HUDEP-2 (cell line): ENCODE data around the gene UBA3.

Source experiments
- DNase-seq, 76 experiments: peaks; one replicate each; lab custom pipeline; 2025; ENCODE audit not compliant: unreplicated experiment in 76 of 76; lab: John Stamatoyannopoulos, UW

Gene UBA3

GRCh38 chr3:69102384-69102783 is 22.2 kb upstream of the UBA3 start:
- no peak for DNase-seq

GRCh38 chr3:69099576-69099975 is 19.4 kb upstream of the UBA3 start:
- no peak for DNase-seq

DNA sequence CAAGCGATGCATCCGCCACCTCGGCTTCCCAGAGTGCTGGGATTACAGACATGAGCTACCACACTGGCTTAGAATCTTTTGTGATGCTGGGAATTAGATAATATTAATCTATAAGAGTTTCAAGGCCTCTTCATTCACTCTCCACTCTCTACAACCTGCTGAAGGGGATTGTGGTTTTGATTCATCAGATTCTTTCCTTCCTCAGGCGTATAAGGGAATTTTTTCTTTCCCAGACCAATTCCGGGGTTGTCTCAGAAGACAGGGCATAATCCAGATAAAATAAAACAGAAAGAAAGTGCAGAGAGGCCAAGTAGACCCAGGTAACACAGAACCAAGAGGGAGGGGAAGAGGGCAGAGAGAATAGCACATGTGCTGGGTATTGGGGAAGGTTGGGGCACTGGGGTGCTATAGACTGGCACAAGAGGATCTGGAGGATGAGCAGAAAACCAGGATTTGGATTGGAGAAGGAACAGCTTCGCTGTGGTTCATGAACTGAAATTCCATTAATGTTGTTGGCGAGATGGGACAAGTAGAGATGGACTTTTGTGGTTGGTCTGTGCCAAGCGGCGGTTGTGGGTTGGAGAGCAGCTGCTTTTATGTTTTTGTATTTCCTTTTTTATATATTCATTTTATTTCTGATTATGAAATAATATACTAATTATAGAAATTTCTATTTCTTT is 17.4 kb upstream of the UBA3 start:
- DNase-seq: no peak

- no peak for DNase-seq
Observed at GRCh38 chr3:69096299-69096698, 16.1 kb upstream of the UBA3 start.

- peak in 25 of 76 experiments; percentile 5 to 65 (median 28) for DNase-seq
Observed at GRCh38 chr3:69095636-69096035, 15.5 kb upstream of the UBA3 start.

- no peak for DNase-seq
Observed at GRCh38 chr3:69094467-69095205, 14.5 kb upstream of the UBA3 start.

GRCh38 chr3:69092030-69092516 is 11.9 kb upstream of the UBA3 start:
- no peak for DNase-seq

DNA sequence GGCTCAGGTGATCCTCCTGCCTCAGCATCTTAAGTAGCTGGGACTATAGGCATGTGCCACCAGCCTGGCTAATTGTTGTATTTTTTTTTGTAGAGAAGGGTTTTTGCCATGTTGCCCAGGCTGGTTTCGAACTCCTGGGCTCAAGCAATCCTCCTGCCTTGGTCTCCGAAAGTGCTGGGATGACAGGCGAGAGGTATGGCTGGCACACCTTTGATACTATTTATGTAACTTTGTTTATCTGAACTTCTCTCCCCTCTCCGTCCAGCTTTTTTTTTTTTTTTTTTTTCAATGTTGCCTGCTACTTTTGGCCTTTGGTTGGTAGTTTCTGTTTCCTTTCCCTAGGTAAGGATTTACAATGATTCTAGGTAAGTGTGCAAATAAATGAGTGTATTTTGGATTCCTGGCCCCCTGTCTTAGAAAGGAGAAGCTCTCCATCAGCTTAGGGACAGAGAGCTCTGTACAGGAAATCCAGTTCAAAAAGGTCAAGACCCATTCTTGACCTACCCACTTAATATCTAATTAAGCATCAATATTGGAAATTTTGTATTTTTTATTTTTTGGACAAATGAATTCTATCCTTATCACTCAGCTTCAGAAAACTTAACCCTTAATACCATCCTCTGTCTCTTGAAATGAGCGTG is 11.3 kb upstream of the UBA3 start:
- DNase-seq: no peak

DNA sequence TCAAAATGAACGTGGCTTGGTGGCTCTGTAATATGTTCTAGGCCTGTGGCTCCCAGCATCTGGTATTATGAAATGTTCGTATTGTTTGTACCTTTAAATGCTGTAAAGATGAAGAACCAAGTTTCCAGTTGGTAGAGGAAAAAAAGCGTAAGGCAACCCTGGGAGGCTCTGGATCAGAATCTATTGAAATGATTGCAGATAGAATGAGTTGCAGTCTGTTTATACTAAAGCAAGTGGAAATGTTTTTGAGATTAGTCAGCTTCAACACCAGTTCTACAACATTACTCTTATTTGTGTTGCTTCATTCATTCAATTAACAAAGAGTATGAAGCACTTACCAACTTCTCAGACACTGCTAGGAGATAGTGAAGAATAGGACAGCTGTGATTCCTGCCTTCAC is 9.9 kb upstream of the UBA3 start:
- DNase-seq: no peak

DNA sequence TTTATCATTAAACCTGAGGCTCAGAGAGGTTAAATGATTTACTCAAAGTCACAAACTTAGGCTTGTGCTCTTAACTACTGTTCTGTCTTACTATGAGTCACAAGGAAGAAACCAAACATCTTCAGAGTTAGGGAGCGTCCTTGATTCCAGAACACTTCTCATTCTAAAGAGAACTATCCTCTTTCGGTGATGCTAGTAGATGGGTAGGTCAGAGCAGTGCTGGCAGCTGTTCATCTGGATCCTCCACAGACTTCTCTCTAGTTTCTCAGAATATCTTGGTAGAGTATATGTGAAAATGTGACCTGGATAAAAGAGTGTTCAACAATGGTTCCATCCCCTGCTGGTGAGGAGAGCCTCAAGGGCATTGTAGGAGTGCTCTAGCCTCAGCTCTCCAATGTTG is 7.9 kb upstream of the UBA3 start:
- no peak for DNase-seq

DNA sequence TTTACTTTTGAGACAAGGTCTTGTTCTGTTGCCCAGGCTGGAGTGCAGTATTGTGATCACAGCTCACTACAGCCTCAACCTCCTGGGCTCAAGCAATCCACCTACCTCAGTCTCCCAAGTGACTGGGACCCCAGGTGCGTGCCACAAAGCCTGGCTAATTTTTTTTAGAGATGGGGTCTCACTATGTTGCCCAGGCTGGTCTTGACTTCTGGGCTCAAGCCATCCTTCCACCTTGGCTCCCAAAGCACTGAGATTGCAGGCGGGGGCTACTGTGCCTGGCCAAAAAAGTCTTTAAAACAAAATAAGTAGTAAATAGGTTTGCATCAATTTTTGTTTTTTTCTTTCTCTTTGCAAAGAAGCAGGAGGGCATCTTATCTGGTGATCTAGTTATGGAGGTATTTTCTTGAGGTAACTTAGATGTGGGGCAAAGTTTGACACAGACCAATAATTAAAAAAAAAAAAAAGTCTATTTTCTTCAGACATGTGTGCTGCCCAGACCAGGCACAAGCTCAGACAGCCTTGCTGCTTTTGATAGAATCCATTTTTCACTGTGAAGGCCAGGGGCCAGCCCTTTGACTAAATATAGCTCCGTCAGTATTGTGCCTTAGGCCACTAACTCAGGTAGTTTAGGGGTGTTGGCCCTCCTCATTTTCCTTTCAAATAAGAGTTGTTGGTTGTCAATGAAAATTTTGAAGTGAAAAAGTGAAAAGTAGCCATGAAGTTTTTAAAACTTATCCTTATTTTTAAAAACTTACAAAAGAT is 7.0 kb upstream of the UBA3 start:
- DNase-seq: no peak

GRCh38 chr3:69085833-69086722 is 5.9 kb upstream of the UBA3 start:
- peak in 73 of 76 experiments; percentile 31 to 90 (median 79) for DNase-seq

DNA sequence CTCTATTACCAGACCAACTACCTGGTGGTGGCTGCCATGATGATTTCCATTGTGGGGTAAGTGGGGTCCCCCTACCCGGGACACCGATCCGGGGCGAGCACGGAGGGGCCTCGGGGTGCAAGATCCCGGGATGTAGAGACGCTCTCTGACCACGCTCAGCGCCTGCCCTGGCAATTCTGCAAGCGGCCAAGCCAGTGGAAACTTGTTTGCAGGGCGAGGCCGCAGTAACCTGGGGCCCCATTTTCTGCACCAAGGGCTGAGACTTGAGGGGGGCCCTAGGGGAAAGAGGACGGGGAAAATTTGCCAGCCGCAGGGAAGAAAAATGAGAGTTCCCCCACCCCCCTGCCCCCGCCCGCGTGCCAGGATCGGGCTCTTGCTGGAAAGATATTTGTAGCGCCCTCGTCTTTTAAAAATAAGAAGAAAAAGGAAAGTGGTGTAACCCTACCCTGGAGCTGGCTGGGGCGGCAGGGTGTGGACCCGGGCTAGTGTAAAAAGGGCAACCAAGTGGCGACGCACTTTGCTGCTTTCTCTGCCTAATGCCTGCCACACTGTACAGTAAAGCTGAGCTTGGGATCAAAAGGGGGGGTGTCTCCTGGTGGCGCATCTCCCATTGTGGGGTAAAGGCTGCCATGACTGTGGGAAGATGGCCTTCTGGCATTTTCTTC is 5.1 kb upstream of the UBA3 start:
- peak in 18 of 76 experiments; percentile 12 to 51 (median 25) for DNase-seq

- DNase-seq: peak in 75 of 76 experiments; percentile 36 to 94 (median 87)
Observed at GRCh38 chr3:69084326-69085167, 4.4 kb upstream of the UBA3 start, which contains the start of gene ARL6IP5. ARL6IP5 (plus strand) TSS chr3:69084937; CDS start chr3:69085048, 111 bp downstream.

DNA sequence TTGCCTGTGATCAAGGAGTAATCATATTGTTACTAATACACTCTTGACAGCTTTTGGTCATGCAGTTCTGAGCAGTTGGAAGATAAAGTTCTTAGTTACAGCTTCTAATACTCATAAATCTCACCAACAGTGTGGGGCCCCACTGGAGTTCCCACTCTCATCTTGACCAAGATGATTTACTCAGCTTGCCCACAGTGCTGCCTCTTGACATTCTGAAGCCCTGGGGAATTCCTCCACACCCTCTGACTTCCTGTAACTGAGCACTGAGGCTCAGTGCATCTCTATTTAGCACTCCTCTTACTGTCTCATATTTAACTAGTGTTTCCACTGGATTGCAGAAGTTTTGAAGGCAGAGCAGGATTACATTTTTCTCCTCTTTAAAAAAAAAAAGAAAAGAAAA is 2.6 kb upstream of the UBA3 start:
- DNase-seq: no peak

DNA sequence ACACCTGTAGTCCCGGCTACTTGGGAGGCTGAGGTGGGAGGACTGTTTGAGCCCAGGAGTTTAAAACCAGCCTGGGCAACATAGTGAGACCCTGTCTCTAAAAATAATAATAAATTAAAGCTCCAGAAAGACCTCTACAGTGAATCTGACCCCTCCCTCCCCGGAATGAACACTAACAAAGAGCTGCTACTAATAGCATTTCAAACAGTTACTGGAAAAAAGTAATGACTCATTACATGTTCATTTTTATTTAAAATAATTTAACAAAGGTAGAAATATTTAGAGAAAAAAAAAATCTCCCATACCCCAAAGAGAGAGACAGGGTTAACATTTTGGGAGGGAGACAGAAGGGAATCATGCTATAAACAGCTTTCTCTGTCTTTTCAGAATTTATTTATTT is 2.2 kb upstream of the UBA3 start:
- DNase-seq: no peak

- peak in 64 of 76 experiments; percentile 6 to 83 (median 40) for DNase-seq
Observed at GRCh38 chr3:69081583-69082262, 1.6 kb upstream of the UBA3 start.
